OCI-LY3 (cell line): ENCODE data around the gene WNT11.

ENCODE experiments used
- EZH2phosphoT487 ChIP-seq: fragments of 200-600 bp; shearing (Covaris generic); IDR thresholded peaks from 2 replicates; pipeline ENCODE4 v1.6.1; 2018; ENCODE audit warnings: antibody characterized with exemption, mixed run types, low read depth
- TF ChIP-seq, protein P1 (sequence below): fragments of 200-600, 300-600 bp; sonication (generic); IDR thresholded peaks from 2 replicates; pipeline ENCODE4 v1.5.1; 2014; ENCODE audit warnings: antibody characterized with exemption, low read length, low read depth

DNA sequence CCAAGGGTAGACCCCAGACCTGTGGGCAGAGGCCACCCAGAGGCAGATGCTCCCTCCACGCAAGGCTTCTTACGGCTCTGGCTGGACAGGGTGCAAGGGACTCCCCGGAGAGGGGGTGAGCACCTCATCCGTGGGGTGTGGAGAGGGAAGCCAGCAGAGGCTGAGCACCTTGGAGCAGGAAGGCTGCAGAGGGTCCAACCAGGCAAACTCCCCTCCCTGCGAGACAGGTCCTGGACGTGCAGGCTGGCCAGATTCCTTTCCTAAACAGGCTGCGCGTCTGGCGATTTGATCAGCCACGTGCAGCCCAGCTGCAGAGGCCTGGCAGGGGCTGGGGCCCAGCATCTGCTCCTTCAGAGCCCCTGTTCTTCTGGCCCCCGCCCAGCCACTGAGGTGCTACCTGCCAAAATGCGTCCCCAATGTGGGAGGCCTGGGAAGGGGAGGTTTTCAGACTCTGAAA lies 49.3 kb downstream of the WNT11 start:
- TF ChIP-seq, protein P1, sequence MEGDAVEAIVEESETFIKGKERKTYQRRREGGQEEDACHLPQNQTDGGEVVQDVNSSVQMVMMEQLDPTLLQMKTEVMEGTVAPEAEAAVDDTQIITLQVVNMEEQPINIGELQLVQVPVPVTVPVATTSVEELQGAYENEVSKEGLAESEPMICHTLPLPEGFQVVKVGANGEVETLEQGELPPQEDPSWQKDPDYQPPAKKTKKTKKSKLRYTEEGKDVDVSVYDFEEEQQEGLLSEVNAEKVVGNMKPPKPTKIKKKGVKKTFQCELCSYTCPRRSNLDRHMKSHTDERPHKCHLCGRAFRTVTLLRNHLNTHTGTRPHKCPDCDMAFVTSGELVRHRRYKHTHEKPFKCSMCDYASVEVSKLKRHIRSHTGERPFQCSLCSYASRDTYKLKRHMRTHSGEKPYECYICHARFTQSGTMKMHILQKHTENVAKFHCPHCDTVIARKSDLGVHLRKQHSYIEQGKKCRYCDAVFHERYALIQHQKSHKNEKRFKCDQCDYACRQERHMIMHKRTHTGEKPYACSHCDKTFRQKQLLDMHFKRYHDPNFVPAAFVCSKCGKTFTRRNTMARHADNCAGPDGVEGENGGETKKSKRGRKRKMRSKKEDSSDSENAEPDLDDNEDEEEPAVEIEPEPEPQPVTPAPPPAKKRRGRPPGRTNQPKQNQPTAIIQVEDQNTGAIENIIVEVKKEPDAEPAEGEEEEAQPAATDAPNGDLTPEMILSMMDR, result no peak
- TF ChIP-seq EZH2phosphoT487, result no peak
